GM20000 (cell line): ENCODE data around the gene DNHD1.

ENCODE experiments used
- DNase-seq: peaks from one replicate; pipeline ENCODE4 v3.0.0; 2012; ENCODE audit warnings: low spot score
- TF ChIP-seq, protein P1 (sequence below): IDR thresholded peaks from 2 replicates; pipeline ENCODE4 v1.5.1; 2012; ENCODE audit warnings: mild to moderate bottlenecking, control low read depth; ENCODE audit errors: extremely low read depth, missing control alignments

Gene DNHD1

GRCh38 chr11:6457581-6458320 lies 39.3 kb upstream of the DNHD1 start:
- no peak for DNase-seq
- TF ChIP-seq, protein P1, sequence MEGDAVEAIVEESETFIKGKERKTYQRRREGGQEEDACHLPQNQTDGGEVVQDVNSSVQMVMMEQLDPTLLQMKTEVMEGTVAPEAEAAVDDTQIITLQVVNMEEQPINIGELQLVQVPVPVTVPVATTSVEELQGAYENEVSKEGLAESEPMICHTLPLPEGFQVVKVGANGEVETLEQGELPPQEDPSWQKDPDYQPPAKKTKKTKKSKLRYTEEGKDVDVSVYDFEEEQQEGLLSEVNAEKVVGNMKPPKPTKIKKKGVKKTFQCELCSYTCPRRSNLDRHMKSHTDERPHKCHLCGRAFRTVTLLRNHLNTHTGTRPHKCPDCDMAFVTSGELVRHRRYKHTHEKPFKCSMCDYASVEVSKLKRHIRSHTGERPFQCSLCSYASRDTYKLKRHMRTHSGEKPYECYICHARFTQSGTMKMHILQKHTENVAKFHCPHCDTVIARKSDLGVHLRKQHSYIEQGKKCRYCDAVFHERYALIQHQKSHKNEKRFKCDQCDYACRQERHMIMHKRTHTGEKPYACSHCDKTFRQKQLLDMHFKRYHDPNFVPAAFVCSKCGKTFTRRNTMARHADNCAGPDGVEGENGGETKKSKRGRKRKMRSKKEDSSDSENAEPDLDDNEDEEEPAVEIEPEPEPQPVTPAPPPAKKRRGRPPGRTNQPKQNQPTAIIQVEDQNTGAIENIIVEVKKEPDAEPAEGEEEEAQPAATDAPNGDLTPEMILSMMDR, result no peak

DNA sequence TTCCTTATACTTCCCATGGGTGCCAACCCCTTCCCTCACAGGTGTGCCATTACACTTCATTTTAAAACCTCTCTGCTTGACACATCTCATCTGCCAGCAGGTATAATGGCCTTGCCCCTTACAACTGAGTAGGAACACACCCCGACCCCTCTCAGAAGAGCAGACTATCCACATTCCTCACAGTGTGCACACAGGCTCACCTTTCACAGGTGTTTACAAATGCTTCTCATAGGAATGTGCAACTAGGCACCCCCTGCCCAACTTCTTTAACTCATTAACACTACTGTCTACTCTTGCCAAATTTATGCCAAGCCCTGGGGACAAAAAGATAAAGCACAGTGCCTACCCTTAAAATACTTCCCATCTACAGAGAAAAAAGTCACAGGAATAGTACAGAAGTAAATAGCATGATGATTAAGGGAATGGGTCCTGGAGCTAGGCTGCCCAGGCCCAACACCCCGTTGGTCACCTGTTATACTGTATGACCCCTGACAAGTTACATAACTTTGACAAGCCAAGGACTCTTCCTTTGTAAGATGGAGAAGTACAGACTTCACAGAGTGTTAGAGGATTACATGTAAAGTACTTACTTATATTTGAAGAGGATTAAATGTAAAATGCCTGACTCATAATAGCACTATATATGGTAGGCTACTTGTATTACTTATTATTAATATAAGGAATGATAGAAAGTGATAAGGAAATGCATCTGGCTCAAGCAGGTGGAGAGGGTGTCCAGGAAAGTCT lies 38.6 kb upstream of the DNHD1 start:
- TF ChIP-seq, protein P1, result no peak

GRCh38 chr11:6459099-6459450 lies 38.0 kb upstream of the DNHD1 start:
- TF ChIP-seq, protein P1, result no peak
- DNase-seq, result no peak

More for the DNA sequence above, 38.6 kb upstream of the DNHD1 start:
- no peak for DNase-seq

DNA sequence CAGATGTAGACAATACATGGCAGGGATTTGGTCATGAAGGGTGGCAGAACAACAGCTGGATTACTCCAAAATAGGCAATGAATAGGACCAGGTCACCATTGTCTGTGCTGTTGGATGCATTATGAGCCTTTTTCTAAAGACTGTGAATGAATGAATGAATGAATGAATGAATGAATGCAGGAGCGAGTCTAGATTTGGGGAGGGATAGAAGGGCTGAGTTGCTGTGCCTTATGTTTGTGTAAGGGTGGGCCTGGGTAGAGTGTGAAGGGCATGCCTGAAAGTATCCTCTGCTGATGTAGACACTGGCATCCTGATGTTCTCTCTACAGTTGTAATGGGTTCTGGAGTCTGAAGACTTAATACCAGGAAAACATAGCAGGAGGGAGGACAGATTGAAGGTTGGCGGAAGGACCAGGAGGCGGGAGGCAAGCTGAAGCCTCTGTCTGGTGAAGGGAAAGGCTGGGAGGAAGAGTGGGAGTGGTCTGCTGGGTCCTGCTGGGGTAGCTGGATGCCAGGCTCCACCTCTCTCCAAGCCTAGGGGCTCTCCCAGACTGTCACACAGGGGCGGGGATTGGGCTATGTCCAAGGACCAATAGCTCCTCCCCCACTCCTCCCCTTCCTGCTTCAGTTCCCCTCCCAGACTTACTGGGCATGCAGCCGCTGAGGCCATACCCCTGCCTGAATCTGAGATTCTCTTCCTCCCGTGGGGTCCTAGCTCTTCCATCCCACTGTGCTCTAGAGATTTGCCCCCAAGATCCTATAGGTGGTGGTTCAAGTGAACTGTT lies 28.2 kb upstream of the DNHD1 start:
- peak; percentile 87 for DNase-seq
- TF ChIP-seq, protein P1, result no peak

- TF ChIP-seq, protein P1, result no peak
- no peak for DNase-seq
These were observed 27.5 kb upstream of the DNHD1 start for GRCh38 chr11:6469599-6469998.

DNA sequence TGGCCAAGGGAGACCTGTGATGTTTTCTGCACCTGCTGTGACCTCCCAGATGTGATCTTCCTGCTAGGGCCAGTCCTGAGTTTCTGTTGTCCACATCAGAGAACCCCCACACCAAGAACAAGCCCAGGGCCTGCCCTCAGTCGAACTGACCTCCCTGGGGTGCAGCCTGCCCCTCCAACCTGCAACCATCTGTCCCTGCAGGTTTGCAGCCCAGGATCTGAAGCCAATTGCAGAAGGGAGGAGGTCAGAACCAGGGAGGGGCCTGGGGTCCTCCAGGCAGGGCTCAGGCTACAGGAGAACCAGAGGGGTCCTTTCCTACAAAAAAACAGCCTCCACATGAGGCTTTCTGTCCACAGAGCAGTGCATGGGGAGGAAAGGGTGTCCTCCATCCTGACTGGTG lies 24.1 kb upstream of the DNHD1 start:
- DNase-seq, result no peak
- TF ChIP-seq, protein P1, result no peak
